Mesothelial cell of epicardium (in vitro differentiated cells): ENCODE data around the gene TAS1R1. TPM values are rescaled to one million over a fixed set of nuclear protein-coding genes. Genes with fewer than 3 reads are reported as not detected.
A peak's percentile ranks its signal among the peaks of the same experiment; 100 is the strongest.

ENCODE experiments used
- DNase-seq, 2 experiments: peaks; one replicate each; pipeline ENCODE4 v3.0.0; 2021; ENCODE audit warnings: low spot score in 2 of 2; ENCODE audit not compliant: unreplicated experiment in 2 of 2
- H3K27ac Mint-ChIP-seq: 2 replicates; pipeline ENCODE4 v1.8.0; 2021; ENCODE audit warnings: mixed read lengths
- H3K27me3 Mint-ChIP-seq: 2 replicates; pipeline ENCODE4 v1.8.0; 2021; ENCODE audit warnings: low read depth, mixed read lengths
- H3K36me3 Mint-ChIP-seq: 2 replicates; pipeline ENCODE4 v1.8.0; 2021; ENCODE audit warnings: mixed read lengths
- H3K4me1 Mint-ChIP-seq: 2 replicates; pipeline ENCODE4 v1.8.0; 2021; ENCODE audit warnings: mixed read lengths
- H3K4me3 Mint-ChIP-seq: 2 replicates; pipeline ENCODE4 v1.8.0; 2021; ENCODE audit warnings: mild to moderate bottlenecking, moderate library complexity, mixed read lengths
- H3K9me3 Mint-ChIP-seq: 2 replicates; pipeline ENCODE4 v1.8.0; 2021; ENCODE audit warnings: mixed read lengths
- total RNA-seq: library from RNA; stranded (reverse); gene quantifications from 3 replicates; pipeline ENCODE4 v1.2.1, GENCODE V29; 2021
- TF ChIP-seq, protein P1 (sequence below): fragments of 200-600 bp; sonication (generic); IDR thresholded peaks from one replicate; pipeline ENCODE4 v1.5.0; 2021; ENCODE audit warnings: antibody characterized with exemption; ENCODE audit not compliant: unreplicated experiment

TAS1R1 gene
- total RNA-seq, 1 donor from 2014 or later = not detected

DNA sequence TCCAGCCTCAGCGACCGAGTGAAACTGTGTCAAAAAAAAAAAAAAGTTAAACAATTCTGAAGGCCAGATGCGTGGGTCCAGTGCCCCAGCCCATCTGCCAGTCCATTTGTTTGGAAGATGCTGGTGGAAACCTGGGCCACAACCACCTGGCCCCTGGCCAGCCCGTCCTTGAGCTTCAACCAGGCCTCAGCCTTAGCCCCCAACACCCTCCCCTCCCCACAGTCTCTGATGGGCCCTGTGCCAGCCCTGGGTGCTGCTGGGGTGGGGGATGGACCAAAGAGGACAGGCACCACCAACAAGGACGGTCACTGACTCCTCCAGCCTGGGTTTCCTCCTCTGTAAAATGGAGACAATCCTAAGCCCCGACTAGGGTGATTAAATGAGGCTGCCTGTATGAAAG, 44.1 kb upstream of the TAS1R1 start:
- Mint-ChIP-seq H3K27ac (no peak overlapping the region), H3K4me3 (no peak overlapping the region), H3K27me3 (no peaks in the 10 kb centered on the region), H3K9me3 (no peaks in the 10 kb centered on the region), H3K36me3 (no peaks in the 10 kb centered on the region), H3K4me1 (peaks cover 25% of the 10 kb centered on the region)
- no peak for DNase-seq
- TF ChIP-seq, protein P1, sequence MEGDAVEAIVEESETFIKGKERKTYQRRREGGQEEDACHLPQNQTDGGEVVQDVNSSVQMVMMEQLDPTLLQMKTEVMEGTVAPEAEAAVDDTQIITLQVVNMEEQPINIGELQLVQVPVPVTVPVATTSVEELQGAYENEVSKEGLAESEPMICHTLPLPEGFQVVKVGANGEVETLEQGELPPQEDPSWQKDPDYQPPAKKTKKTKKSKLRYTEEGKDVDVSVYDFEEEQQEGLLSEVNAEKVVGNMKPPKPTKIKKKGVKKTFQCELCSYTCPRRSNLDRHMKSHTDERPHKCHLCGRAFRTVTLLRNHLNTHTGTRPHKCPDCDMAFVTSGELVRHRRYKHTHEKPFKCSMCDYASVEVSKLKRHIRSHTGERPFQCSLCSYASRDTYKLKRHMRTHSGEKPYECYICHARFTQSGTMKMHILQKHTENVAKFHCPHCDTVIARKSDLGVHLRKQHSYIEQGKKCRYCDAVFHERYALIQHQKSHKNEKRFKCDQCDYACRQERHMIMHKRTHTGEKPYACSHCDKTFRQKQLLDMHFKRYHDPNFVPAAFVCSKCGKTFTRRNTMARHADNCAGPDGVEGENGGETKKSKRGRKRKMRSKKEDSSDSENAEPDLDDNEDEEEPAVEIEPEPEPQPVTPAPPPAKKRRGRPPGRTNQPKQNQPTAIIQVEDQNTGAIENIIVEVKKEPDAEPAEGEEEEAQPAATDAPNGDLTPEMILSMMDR = no peak

DNA sequence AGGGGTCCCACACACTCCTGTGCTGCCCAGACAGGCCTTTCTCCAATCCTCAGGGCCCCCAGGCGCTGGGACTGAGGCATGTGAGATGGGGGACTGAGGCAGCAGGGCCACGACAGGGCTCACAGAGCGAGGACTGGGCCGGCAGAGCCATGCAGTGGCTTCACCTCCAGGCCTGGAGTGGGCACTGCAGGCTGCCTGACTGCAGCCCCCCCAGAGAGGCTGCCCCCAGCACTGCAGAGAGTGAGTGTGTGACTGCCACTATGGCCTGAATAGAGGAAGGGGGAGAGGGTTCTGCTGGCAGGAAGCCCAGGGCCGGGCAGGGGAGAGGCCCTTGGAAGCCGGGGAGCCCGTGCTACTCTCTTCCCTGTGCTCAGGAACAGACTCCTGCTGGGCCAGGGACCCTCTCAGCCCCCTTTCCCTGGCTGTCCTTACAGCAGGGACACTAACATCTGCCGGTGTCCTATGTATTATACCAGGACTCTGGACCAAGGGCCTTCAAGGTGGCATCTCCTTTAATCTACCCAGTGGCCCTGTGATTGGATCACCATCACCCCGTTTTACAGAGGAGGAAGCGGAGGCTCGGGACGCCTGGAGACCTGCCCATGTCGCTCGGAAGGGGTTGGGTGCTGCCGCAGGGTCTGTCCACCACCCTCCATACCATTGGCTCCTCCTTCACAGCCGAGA, 43.4 kb upstream of the TAS1R1 start:
- DNase-seq = peak in 1 of 2 experiments; percentile 56
- TF ChIP-seq, protein P1 = no peak
- Mint-ChIP-seq H3K36me3 (no peaks in the 10 kb centered on the region), H3K27me3 (no peaks in the 10 kb centered on the region), H3K9me3 (no peaks in the 10 kb centered on the region), H3K27ac (no peak overlapping the region), H3K4me1 (peaks cover 25% of the 10 kb centered on the region), H3K4me3 (no peak overlapping the region)

DNA sequence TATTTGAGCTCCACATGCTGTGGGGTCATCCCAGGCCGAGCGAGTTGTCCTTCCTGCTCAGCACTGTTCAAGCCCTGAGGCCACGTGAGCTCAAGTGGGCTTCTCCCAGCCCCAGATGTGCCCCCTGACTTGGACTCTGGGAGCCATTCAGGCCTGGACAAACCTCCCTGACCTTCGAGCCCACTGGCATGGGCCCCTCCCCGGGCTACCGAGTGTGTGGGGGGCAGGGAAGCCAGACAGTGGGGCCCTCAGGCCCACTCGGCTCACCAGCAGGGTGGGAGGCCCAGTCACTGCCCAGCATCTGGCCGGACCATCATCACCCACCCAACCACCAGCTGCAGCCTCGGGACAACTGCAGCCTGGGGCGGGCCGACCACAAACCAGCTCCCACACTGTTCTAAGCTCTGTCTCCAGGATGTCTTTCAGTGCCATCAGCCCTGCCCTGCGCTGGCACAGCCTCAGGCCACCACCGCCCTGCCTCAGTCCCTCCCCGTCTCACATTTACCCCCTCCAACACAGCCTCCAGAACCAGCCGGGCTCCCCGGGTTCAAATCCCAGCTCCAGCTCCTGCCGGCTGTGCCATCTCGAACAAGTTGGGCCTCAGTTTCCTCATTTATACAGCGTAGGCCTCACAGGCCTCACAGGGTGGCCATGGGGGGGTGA, 42.7 kb upstream of the TAS1R1 start:
- no peak overlapping the region for H3K27ac Mint-ChIP-seq

DNA sequence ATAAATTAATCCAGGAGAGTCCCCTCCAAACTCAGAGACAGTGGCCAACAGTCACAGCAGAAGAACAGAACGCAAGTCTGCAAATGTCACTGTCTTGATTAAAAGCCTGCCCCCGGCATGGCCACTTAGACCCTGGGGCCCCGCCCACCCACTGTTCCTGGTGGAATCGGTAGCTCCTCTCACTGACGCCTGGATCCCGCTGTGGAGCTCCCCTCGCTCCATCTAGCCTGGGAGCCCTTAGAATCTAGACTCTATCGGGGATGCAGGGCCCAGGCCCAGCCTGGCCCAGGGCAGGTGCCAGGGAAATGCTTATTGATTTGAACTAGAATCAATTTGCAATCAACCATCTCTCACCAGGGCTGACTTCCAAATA, 42.2 kb upstream of the TAS1R1 start:
- no peaks in the 10 kb centered on the region for H3K9me3 Mint-ChIP-seq

More for the DNA sequence above, 42.7 kb upstream of the TAS1R1 start:
- Mint-ChIP-seq H3K4me3 (no peak overlapping the region), H3K9me3 (no peaks in the 10 kb centered on the region), H3K4me1 (peaks cover 27% of the 10 kb centered on the region), H3K36me3 (no peaks in the 10 kb centered on the region), H3K27me3 (no peaks in the 10 kb centered on the region)
- TF ChIP-seq, protein P1 = no peak
- no peak for DNase-seq

DNA sequence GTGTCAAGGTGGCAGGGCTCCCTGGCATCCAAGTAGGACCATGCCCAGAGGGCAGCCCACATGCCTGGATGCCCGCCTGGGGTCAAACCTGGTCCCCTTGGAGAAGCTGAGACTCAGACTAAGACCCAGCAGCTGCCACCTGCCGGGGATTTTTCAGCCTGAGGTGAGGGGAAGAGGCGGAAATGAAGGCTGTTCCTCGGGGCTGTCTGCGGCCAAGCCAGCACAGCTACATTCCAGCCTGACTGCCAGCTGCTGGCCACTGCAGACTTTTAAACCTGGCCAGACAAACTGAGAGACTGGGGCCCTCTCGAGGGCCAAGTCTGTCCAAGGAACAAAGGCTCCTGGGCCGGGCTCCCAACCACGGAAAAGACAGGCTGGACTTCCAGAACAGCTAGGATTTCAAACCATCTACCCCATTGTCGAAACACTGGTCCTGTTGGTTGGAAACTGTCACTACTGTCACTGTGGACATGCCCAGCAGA, 41.7 kb upstream of the TAS1R1 start:
- Mint-ChIP-seq H3K27ac (peak overlapping the region; percentile 30), H3K9me3 (no peaks in the 10 kb centered on the region), H3K4me1 (peaks cover 31% of the 10 kb centered on the region), H3K27me3 (no peaks in the 10 kb centered on the region), H3K4me3 (no peak overlapping the region), H3K36me3 (no peaks in the 10 kb centered on the region)
- DNase-seq = no peak
- TF ChIP-seq, protein P1 = no peak

More for the DNA sequence above, 42.2 kb upstream of the TAS1R1 start:
- H3K4me1 Mint-ChIP-seq = peaks cover 31% of the 10 kb centered on the region
- no peaks in the 10 kb centered on the region for H3K36me3 Mint-ChIP-seq
- H3K27ac Mint-ChIP-seq = no peak overlapping the region
- TF ChIP-seq, protein P1 = no peak
- H3K27me3 Mint-ChIP-seq = no peaks in the 10 kb centered on the region
- H3K4me3 Mint-ChIP-seq = no peak overlapping the region
- no peak for DNase-seq
